Sigmoid colon (tissue), 7 donors: ENCODE measurements around the gene DDX1. TPM values are rescaled to one million over a fixed set of nuclear protein-coding genes. Genes with fewer than 3 reads are reported as not detected.

Experiments
- DNase-seq: peaks from one replicate; pipeline ENCODE4 v3.0.0-alpha.2; 2019
- H3K27ac ChIP-seq, 4 donors: fragments of 200-600 bp; sonication (generic); one replicate each; pipeline ENCODE4 v1.5.1; 2016 to 2019; ENCODE audit warnings: mild to moderate bottlenecking in 1 of 4
- H3K27me3 ChIP-seq, 3 donors: fragments of 200-600 bp; sonication (generic); one replicate each; pipeline ENCODE4 v1.5.1; 2019; ENCODE audit warnings: mild to moderate bottlenecking in 1 of 3
- H3K36me3 ChIP-seq, 4 donors: fragments of 200-600 bp; sonication (generic); one replicate each; pipeline ENCODE4 v1.5.1; 2016 to 2019
- H3K4me1 ChIP-seq, 4 donors: fragments of 200-600 bp; sonication (generic); one replicate each; pipeline ENCODE4 v1.5.1; 2017 to 2019
- H3K4me3 ChIP-seq, 4 donors: fragments of 200-600 bp; sonication (generic); one replicate each; pipeline ENCODE4 v1.5.1; 2017 to 2019; ENCODE audit warnings: mild to moderate bottlenecking in 2 of 4, moderate library complexity in 1 of 4
- H3K9me3 ChIP-seq, 4 donors: fragments of 200-600 bp in 3 of 4; sonication (generic) in 3 of 4; one replicate each; pipeline versions ENCODE4 v1.5.1 to v1.6.1; 2013 to 2019
- EP300 ChIP-seq, 4 donors: sonication (generic); formaldehyde crosslinking; IDR thresholded peaks; one replicate each; pipeline ENCODE4 v1.6.1; 2017; ENCODE audit warnings: antibody characterized with exemption in 4 of 4
- POLR2A ChIP-seq, 2 donors: fragments of 450-650 bp; IDR thresholded peaks; one replicate each; pipeline ENCODE4 v1.6.1; 2016; ENCODE audit warnings: antibody characterized with exemption in 2 of 2, mild to moderate bottlenecking in 2 of 2, moderate library complexity in 2 of 2
- POLR2AphosphoS5 ChIP-seq, 4 donors: sonication (generic); formaldehyde crosslinking; IDR thresholded peaks; one replicate each; pipeline ENCODE4 v1.6.1; 2017; ENCODE audit warnings: antibody characterized with exemption in 4 of 4
- WGBS, 2 donors: extraction: QIAGEN DNeasy Blood & Tissue Kit; methylation state at CpG; one replicate each; pipeline ENCODE4 v1.1.7; 2013; 5-methylcytosine and 5-hydroxymethylcytosine counted together
- intact Hi-C: fragments of 100-400 bp; cut with DNase I; formaldehyde crosslinking; loops from one replicate; pipeline ENCODE4 v1.15.1; 2023
- polyA plus RNA-seq, 3 donors: library from polyadenylated mRNA; stranded (reverse); fragments of 200-250 nt; gene quantifications; one replicate each; pipeline ENCODE4 v1.2.3, GENCODE V29; 2013
- total RNA-seq, 4 donors: library from RNA; depleted of rRNA; stranded (reverse); fragments of >200 nt; gene quantifications; one replicate each; pipeline ENCODE4 v1.1.0, GENCODE V29; 2016
- TF ChIP-seq, protein P1 (sequence below), 4 experiments: fragments of 450-650 bp in 3 of 4; fragments of 200-600 bp in 1 of 4; IDR thresholded peaks; one replicate each; pipeline ENCODE4 v1.5.1; 2016 to 2019; ENCODE audit warnings: antibody characterized with exemption in 4 of 4, mild to moderate bottlenecking in 3 of 4, moderate library complexity in 2 of 4
- donor health status: healthy with polysubstance abuse.
- donor health status: Bipolar disorder and iron deficiency.
- donor health status: healthy.

DDX1 gene
- total and polyA plus RNA-seq, 7 donors = 59.2 to 104 (median 67.9) TPM

DNA sequence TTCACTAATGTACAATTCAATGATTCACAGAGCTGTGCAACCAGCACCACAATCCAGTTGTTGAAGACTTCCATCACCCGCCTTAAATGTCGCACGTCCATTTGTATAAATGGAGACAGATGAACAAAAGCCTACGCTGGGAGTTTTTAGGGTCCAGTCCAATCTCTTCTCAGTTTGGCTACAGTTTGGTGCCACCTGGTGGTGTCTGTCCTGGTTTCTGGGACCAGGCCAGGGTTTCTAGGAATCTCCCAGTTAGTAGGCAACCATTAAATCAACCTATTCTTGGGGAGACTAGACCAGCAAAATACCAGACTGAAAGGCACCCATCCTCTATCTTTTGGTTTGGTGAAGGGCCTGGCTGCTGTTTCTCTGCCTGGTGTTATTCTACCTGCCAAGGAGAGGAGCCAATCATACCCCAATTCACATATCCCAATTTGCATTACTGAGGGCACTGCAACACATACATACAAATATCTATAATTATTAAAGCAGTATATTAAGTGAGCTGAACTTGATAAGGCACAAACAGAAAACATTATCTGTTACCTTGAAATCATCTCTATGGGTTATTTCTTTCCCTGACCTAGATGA is 3.2 kb upstream of the DDX1 start:
- Histone ChIP-seq H3K4me3 (no peak overlapping the region), H3K27me3 (no peaks in the 10 kb centered on the region), H3K9me3 (no peaks in the 10 kb centered on the region), H3K27ac (no peak overlapping the region), H3K36me3 (no peaks in the 10 kb centered on the region), H3K4me1 (peaks cover 0 to 20% (median 16%) of the 10 kb centered on the region in 4 donors)
- intact Hi-C loops = no loop called here
- 49 to 56% methylated on average over 4 of the region's 4 CpGs for whole genome bisulfite sequencing, 2 donors
- DNase-seq = no peak
- TF ChIP-seq, protein P1, sequence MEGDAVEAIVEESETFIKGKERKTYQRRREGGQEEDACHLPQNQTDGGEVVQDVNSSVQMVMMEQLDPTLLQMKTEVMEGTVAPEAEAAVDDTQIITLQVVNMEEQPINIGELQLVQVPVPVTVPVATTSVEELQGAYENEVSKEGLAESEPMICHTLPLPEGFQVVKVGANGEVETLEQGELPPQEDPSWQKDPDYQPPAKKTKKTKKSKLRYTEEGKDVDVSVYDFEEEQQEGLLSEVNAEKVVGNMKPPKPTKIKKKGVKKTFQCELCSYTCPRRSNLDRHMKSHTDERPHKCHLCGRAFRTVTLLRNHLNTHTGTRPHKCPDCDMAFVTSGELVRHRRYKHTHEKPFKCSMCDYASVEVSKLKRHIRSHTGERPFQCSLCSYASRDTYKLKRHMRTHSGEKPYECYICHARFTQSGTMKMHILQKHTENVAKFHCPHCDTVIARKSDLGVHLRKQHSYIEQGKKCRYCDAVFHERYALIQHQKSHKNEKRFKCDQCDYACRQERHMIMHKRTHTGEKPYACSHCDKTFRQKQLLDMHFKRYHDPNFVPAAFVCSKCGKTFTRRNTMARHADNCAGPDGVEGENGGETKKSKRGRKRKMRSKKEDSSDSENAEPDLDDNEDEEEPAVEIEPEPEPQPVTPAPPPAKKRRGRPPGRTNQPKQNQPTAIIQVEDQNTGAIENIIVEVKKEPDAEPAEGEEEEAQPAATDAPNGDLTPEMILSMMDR (IDR thresholded peaks at IDR 0.05) = peak in 1 of 4 experiments; percentile 27
- TF ChIP-seq POLR2A (IDR thresholded peaks at IDR 0.05) = no peak

DNA sequence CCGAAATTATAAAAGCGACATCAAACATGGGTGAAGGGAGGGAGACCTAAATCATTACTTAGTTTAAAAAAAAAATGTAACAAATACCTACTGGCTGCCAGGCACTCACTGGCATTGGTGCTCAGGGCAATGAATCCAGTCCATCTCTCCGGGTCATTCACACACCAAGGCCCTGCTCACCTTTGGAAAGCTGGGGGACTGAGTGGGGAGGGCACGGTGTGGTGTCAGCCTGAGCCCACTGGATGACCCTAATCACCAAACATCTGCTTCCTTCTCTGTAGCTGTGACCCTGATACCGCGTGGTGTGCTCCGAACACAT is 336 bp upstream of the DDX1 start:
- WGBS, 2 donors = 25 to 29% methylated on average over 7 of the region's 7 CpGs

DNA sequence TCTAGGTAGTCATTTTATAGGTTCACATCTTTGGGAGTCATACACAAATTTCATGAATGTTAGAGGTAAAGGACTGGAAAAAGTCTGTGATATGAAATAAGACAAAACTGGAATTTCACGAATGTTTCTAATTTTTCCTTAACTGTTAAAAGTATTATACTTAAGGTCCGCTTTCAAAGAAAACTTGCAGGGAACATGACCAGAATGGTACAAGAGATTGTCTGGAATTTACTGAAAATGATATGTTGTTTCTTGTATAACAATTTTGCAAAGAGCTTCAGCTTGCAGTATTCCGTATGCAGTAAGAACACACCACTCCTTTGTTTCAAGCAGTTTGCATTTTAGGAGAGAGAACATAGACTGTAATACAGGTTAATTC is 1.6 kb downstream of the DDX1 start:
- no peak for DNase-seq
- TF ChIP-seq, protein P1 (IDR thresholded peaks at IDR 0.05) = no peak
- TF ChIP-seq POLR2AphosphoS5 (IDR thresholded peaks at IDR 0.05) (no peak), EP300 (IDR thresholded peaks at IDR 0.05) (no peak), POLR2A (IDR thresholded peaks at IDR 0.05) (no peak)
- Histone ChIP-seq H3K27me3 (no peaks in the 10 kb centered on the region), H3K27ac (no peak overlapping the region), H3K9me3 (no peaks in the 10 kb centered on the region), H3K4me3 (no peak overlapping the region), H3K4me1 (peaks cover 0 to 33% (median 26%) of the 10 kb centered on the region in 4 donors), H3K36me3 (peaks cover 10 to 38% (median 21%) of the 10 kb centered on the region in 4 donors)
- intact Hi-C loops = no loop called here
- WGBS, 2 donors = 90 to 91% methylated on average over 3 of the region's 3 CpGs

More for the DNA sequence above, 336 bp upstream of the DDX1 start:
- H3K4me3 ChIP-seq = peak overlapping the region; percentile 86 to 98 (median 88)
- H3K36me3 ChIP-seq = peaks cover 0 to 18% (median 9%) of the 10 kb centered on the region in 4 donors
- H3K27ac ChIP-seq = peak overlapping the region; percentile 92 to 96 (median 94)
- no peaks in the 10 kb centered on the region for H3K9me3 ChIP-seq
- no peak for DNase-seq
- H3K27me3 ChIP-seq = no peaks in the 10 kb centered on the region
- intact Hi-C loops = loop anchor here (1.0 kb wide), 1 partner anchor 30 kb away; the partner anchor contains the start of gene NBAS
- TF ChIP-seq POLR2AphosphoS5 (IDR thresholded peaks at IDR 0.05) (no peak), POLR2A (IDR thresholded peaks at IDR 0.05) (no peak), EP300 (IDR thresholded peaks at IDR 0.05) (no peak)
- TF ChIP-seq, protein P1 (IDR thresholded peaks at IDR 0.05) = no peak
- peaks cover 0 to 33% (median 26%) of the 10 kb centered on the region in 4 donors for H3K4me1 ChIP-seq

DNA sequence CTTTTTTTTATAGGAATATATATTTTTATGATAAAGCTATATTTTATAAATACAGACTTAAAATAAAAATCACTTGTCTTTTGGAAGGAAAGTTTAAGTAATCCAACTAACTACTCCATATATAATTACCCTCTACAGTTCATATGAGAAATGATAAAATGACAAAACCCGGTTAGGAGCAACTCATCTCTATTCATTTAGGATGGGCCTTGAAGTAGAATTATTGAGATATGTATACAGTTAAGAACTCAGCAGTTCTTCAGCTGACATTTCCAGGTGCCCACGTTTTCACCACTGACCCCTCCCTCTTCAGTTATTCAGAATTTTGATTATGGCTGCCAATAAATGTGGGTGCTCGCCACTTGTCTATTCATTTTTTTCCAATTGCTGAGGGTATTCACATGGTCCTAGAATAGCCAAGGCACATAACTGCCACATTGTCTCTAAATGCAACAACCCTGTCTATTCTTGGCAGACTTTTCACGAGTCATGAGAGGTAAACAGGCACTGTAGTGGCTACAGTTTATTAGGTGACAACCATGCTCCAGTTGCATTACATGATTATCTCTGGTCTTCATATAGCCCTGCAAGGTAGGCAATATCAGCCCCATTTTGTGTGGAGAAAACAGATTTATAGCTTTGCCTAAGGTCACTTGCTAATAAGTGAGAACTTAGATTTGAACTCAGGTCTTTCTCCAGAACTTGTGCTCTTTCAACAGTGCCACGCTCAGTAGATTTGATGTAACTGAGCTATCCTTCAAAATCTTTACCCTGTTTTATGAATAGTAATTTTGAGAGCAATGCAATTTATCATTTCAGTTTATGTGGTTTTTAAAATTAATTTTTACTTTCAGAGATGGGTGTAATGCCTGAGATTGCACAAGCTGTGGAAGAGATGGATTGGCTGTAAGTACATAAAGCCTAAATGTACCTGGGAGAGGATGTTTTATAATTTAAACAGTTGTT is 2.9 kb downstream of the DDX1 start:
- 62 to 80% methylated on average over 5 of the region's 5 CpGs for WGBS, 2 donors

More for the DNA sequence above, 2.9 kb downstream of the DDX1 start:
- Histone ChIP-seq H3K9me3 (no peaks in the 10 kb centered on the region), H3K4me3 (no peak overlapping the region), H3K36me3 (peaks cover 10 to 51% (median 24%) of the 10 kb centered on the region in 4 donors), H3K4me1 (peaks cover 0 to 33% (median 26%) of the 10 kb centered on the region in 4 donors), H3K27ac (no peak overlapping the region), H3K27me3 (no peaks in the 10 kb centered on the region)
- no peak for TF ChIP-seq POLR2AphosphoS5 (IDR thresholded peaks at IDR 0.05)
- TF ChIP-seq, protein P1 (IDR thresholded peaks at IDR 0.05) = no peak
- no peak for TF ChIP-seq EP300 (IDR thresholded peaks at IDR 0.05)
- TF ChIP-seq POLR2A (IDR thresholded peaks at IDR 0.05) = no peak
- intact Hi-C loops = no loop called here
- no peak for DNase-seq
